Osteocyte (in vitro differentiated cells): ENCODE results near the gene TCN2. TPM values are rescaled to one million over a fixed set of nuclear protein-coding genes. Genes with fewer than 3 reads are reported as not detected.
"Not testable (repeated sequence)": the region's sequence is repeated elsewhere in the genome, so short reads cannot be mapped to it uniquely, and the experiment has no call there.

Experiments
- DNase-seq: peaks from one replicate; pipeline ENCODE4 v3.0.0; 2021; ENCODE audit warnings: mixed read lengths; ENCODE audit not compliant: unreplicated experiment; ENCODE audit errors: extremely low spot score
- H3K27ac Mint-ChIP-seq: one replicate; pipeline ENCODE4 v1.8.0; 2021; ENCODE audit warnings: mild to moderate bottlenecking, mixed read lengths; ENCODE audit not compliant: unreplicated experiment
- H3K27me3 Mint-ChIP-seq: one replicate; pipeline ENCODE4 v1.8.0; 2021; ENCODE audit warnings: mixed read lengths; ENCODE audit not compliant: unreplicated experiment
- H3K36me3 Mint-ChIP-seq: one replicate; pipeline ENCODE4 v1.8.0; 2021; ENCODE audit warnings: mixed read lengths; ENCODE audit not compliant: unreplicated experiment
- H3K4me1 Mint-ChIP-seq: one replicate; pipeline ENCODE4 v1.8.0; 2021; ENCODE audit warnings: mixed read lengths; ENCODE audit not compliant: unreplicated experiment
- H3K4me3 Mint-ChIP-seq: one replicate; pipeline ENCODE4 v1.8.0; 2021; ENCODE audit warnings: mild to moderate bottlenecking, moderate library complexity, mixed read lengths; ENCODE audit not compliant: unreplicated experiment
- H3K9me3 Mint-ChIP-seq: one replicate; pipeline ENCODE4 v1.8.0; 2021; ENCODE audit warnings: mixed read lengths; ENCODE audit not compliant: unreplicated experiment
- long read RNA-seq: library from polyadenylated mRNA; unstranded; transcript quantifications from one replicate; pipeline ENCODE4 v2.0.0, GENCODE V29; 2021
- total RNA-seq: library from RNA; stranded (reverse); gene quantifications from 2 replicates; pipeline ENCODE4 v1.2.1, GENCODE V29; 2021
- TF ChIP-seq, protein P1 (sequence below): fragments of 200-600 bp; sonication (generic); IDR thresholded peaks from 2 replicates; pipeline ENCODE4 v1.5.0; 2021; ENCODE audit warnings: antibody characterized with exemption, mild to moderate bottlenecking, moderate library complexity

The TCN2 gene
- total RNA-seq: 57.7 and 58.1 TPM in 2 replicates
- long read RNA-seq, transcript TCN2-203 (9 exons, 1,870 nt): minor isoform, 9 of 369 reads
- long read RNA-seq, transcript TCN2-201 (9 exons, 2,535 nt): major isoform, 324 of 369 reads
- long read RNA-seq, partial matches to known transcripts: 12 of 369 reads
- long read RNA-seq, other reads (novel, unspliced or antisense): 24 of 369 reads

DNA sequence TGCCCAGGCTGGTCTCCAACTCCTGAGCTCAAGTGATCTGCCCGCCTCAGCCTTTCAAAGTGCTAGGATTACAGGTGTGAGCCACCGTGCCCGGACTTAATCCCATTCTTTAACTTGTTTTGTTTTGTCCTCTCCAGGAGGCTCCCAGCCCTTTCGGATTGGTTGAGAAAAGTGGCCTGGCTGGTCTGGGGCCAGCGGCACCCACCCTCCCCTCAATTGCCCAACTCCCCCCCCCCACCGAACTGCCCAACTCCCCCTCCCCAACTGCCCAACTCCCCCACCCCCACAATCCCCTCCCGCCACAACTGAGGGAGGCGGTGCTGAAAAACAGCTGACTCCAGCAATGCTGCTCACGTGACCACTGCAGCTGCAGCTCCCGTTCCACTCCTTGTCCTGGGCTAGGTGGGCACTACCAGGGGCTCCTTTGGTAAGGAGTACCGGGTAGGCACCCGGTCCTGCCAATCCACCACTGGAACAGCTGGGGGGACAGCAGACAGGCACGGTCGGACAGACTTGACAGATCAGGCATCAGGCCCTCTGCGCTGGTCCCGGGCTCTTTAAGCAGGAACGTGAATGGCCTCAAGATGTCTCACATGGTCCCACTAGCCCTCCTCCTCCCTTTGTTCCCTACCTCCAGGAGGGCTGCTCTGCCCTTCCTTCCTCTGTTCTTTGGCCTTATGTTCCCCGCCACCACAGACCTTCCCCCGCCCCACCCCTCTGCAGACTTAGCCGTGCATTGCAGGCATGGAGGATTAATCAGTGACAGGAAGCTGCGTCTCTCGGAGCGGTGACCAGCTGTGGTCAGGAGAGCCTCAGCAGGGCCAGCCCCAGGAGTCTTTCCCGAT lies at the start of gene TCN2:
Gene TCN2 (plus strand): TSS at position 720 of the 845 bp plus-strand sequence. CDS start 158 bp downstream, outside the sequence.
- Mint-ChIP-seq H3K9me3 (no peaks in the 10 kb centered on the region), H3K4me1 (peaks cover 48% of the 10 kb centered on the region), H3K27me3 (peaks cover 2% of the 10 kb centered on the region)

DNA sequence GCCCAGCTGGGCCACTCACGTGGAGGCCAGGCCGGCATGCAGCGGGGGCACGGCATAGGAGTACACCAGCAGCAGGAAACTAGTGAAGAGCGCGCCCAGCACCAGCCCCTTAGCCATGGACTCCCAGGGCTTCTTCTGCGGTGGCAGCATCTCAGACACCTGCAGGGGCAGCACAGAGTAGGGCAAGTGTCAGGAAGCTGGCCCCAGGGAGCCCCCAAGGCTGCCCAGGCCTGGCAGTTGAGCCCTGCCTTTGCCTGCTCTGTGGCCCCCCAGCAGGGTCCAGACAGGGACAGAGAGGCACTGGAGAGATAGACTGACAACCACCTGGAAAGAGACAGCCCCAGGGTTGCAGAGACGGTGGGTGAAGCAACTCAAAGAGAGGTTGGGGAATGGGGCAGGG lies 49.7 kb upstream of the TCN2 start:
- TF ChIP-seq, protein P1, sequence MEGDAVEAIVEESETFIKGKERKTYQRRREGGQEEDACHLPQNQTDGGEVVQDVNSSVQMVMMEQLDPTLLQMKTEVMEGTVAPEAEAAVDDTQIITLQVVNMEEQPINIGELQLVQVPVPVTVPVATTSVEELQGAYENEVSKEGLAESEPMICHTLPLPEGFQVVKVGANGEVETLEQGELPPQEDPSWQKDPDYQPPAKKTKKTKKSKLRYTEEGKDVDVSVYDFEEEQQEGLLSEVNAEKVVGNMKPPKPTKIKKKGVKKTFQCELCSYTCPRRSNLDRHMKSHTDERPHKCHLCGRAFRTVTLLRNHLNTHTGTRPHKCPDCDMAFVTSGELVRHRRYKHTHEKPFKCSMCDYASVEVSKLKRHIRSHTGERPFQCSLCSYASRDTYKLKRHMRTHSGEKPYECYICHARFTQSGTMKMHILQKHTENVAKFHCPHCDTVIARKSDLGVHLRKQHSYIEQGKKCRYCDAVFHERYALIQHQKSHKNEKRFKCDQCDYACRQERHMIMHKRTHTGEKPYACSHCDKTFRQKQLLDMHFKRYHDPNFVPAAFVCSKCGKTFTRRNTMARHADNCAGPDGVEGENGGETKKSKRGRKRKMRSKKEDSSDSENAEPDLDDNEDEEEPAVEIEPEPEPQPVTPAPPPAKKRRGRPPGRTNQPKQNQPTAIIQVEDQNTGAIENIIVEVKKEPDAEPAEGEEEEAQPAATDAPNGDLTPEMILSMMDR: no peak
- no peaks in the 10 kb centered on the region for H3K36me3 Mint-ChIP-seq
- no peak overlapping the region for H3K4me3 Mint-ChIP-seq
- H3K27me3 Mint-ChIP-seq: no peaks in the 10 kb centered on the region
- H3K4me1 Mint-ChIP-seq: peaks cover 6% of the 10 kb centered on the region
- no peak overlapping the region for H3K27ac Mint-ChIP-seq
- H3K9me3 Mint-ChIP-seq: no peaks in the 10 kb centered on the region
- DNase-seq: no peak

More for the DNA sequence above, at the start of gene TCN2:
- TF ChIP-seq, protein P1: no peak
- H3K36me3 Mint-ChIP-seq: peaks cover 6% of the 10 kb centered on the region
- DNase-seq: no peak
- H3K4me3 Mint-ChIP-seq: peak within 1 kb of the TSS; percentile 80
- peak within 1 kb of the TSS; percentile 89 for H3K27ac Mint-ChIP-seq

DNA sequence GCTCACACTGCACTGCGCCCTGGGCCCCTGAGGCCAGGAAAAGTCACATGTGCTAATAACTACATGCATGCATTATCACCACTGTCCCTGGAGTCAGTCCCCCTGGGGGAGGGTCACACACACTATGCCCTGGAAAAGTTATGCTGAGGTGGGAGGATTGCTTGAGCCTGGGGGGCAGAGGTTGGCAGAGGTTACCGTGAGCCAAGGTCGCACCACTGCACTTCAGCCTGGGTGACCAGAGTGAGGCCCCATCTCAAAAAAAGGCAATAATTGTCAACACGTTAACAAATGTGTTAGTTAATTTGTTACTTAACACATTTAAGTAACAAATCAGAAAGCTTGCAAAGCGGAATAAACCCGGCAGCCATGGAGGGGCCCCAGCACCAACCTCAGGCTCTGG lies 47.1 kb upstream of the TCN2 start:
- Mint-ChIP-seq H3K9me3 (no peaks in the 10 kb centered on the region), H3K36me3 (no peaks in the 10 kb centered on the region), H3K27me3 (no peaks in the 10 kb centered on the region), H3K27ac (no peak overlapping the region), H3K4me1 (peaks cover 6% of the 10 kb centered on the region), H3K4me3 (no peak overlapping the region)
- TF ChIP-seq, protein P1: no peak
- DNase-seq: no peak

- TF ChIP-seq, protein P1: peak; percentile 15
- H3K4me3 Mint-ChIP-seq: not testable (repeated sequence)
Observed at GRCh38 chr22:30560643-30561202, 46.3 kb upstream of the TCN2 start.

More at GRCh38 chr22:30560643-30561202, 46.3 kb upstream of the TCN2 start:
- H3K36me3 Mint-ChIP-seq, H3K4me1 Mint-ChIP-seq, DNase-seq, H3K27me3 Mint-ChIP-seq, H3K9me3 Mint-ChIP-seq, H3K27ac Mint-ChIP-seq: not testable (repeated sequence)
